ENCODE measurements around the gene GSPT2. TPM values are rescaled to one million over a fixed set of nuclear protein-coding genes. Genes with fewer than 3 reads are reported as not detected.

GSPT2 gene
- total RNA-seq, 1 experiment from 2014 or later: 15.7 TPM

- in situ Hi-C loops (cut with HindIII; ENCODE audit: low pct_unique_long_range_greater_than_20kb, low sequenced_read_pairs): no loop called here
- no peaks in the 10 kb centered on the region for H3K36me3 ChIP-seq (ENCODE audit: control insufficient read depth, insufficient read depth, low read length)
- ChIA-PET CTCF (no interaction called here), POLR2A (no interaction called here)
- DNase-seq (ENCODE audit: low read depth, low spot score) (no peak), ATAC-seq (no peak)
- intact Hi-C loops (cut with micrococcal nuclease; ENCODE audit: unreplicated experiment): no loop called here
- no TSS peak for BruUV-seq (replicated peaks)
- H3K4me3 ChIP-seq (ENCODE audit: low read depth in 2 of 2, low read length in 2 of 2): no peak overlapping the region
- no peak overlapping the region for H3K27ac ChIP-seq (ENCODE audit: low read length)
- no peaks in the 10 kb centered on the region for H3K9me3 ChIP-seq (ENCODE audit: control insufficient read depth, insufficient read depth, low read depth, low read length)
- H3K27me3 ChIP-seq (ENCODE audit: control insufficient read depth, insufficient read depth, low read length): peaks cover 2% of the 10 kb centered on the region; the same call in 1 of the 2 replicates
- TF ChIP-seq REST (IDR thresholded peaks at IDR 0.05; ENCODE audit: insufficient read depth in 1 of 2, low read depth in 2 of 2, low read length in 1 of 2) (no peak), SIN3A (IDR thresholded peaks at IDR 0.05; ENCODE audit: borderline replicate concordance, insufficient read depth, low read depth, low read length) (no peak), CTCF (IDR thresholded peaks at IDR 0.05) (no peak), TCF7L2 (IDR thresholded peaks at IDR 0.05; ENCODE audit: low read depth, low read length) (no peak), POLR2AphosphoS5 (IDR thresholded peaks at IDR 0.05; ENCODE audit: low read depth, low read length) (no peak)
- H3K4me1 ChIP-seq (ENCODE audit: control insufficient read depth, insufficient read depth, low read length): no peaks in the 10 kb centered on the region
These were observed 36.1 kb downstream of the GSPT2 start for GRCh38 chrX:51779306-51779705.

GRCh38 chrX:51795136-51795535 is 51.9 kb downstream of the GSPT2 start:
- H3K9me3 ChIP-seq (ENCODE audit: control insufficient read depth, insufficient read depth, low read depth, low read length): no peaks in the 10 kb centered on the region
- H3K4me1 ChIP-seq (ENCODE audit: control insufficient read depth, insufficient read depth, low read length): no peaks in the 10 kb centered on the region
- in situ Hi-C loops (cut with HindIII; ENCODE audit: low pct_unique_long_range_greater_than_20kb, low sequenced_read_pairs): no loop called here
- H3K36me3 ChIP-seq (ENCODE audit: control insufficient read depth, insufficient read depth, low read length): no peaks in the 10 kb centered on the region
- ChIA-PET POLR2A (no interaction called here), CTCF (no interaction called here)
- no peak overlapping the region for H3K4me3 ChIP-seq (ENCODE audit: low read depth in 2 of 2, low read length in 2 of 2)
- BruUV-seq (replicated peaks): no TSS peak
- TF ChIP-seq POLR2AphosphoS5 (IDR thresholded peaks at IDR 0.05; ENCODE audit: low read depth, low read length) (no peak), TCF7L2 (IDR thresholded peaks at IDR 0.05; ENCODE audit: low read depth, low read length) (no peak), REST (IDR thresholded peaks at IDR 0.05; ENCODE audit: insufficient read depth in 1 of 2, low read depth in 2 of 2, low read length in 1 of 2) (no peak), CTCF (IDR thresholded peaks at IDR 0.05) (no peak), SIN3A (IDR thresholded peaks at IDR 0.05; ENCODE audit: borderline replicate concordance, insufficient read depth, low read depth, low read length) (no peak)
- no peak overlapping the region for H3K27ac ChIP-seq (ENCODE audit: low read length)
- no peaks in the 10 kb centered on the region for H3K27me3 ChIP-seq (ENCODE audit: control insufficient read depth, insufficient read depth, low read length)
- DNase-seq (ENCODE audit: low read depth, low spot score) (no peak), ATAC-seq (no peak)
- intact Hi-C loops (cut with micrococcal nuclease; ENCODE audit: unreplicated experiment): no loop called here

Other genes starting within 250 kb of the GSPT2 start
- gene NUDT11, start 246.8 kb upstream of the GSPT2 start, total RNA-seq (2021; ENCODE audit: unreplicated experiment): 11.9 TPM
- 2.9 TPM for gene CENPVL3, start 124.5 kb upstream of the GSPT2 start, total RNA-seq (2021; ENCODE audit: unreplicated experiment)
- not detected for gene CENPVL2, start 60.6 kb upstream of the GSPT2 start, total RNA-seq (2021; ENCODE audit: unreplicated experiment)
- not detected for gene CENPVL1, start 32.9 kb upstream of the GSPT2 start, total RNA-seq (2021; ENCODE audit: unreplicated experiment)
- gene MAGED1, start 150.2 kb downstream of the GSPT2 start, total RNA-seq (2021; ENCODE audit: unreplicated experiment): 151 TPM